ENCODE data around the gene AMFR. TPM values are rescaled to one million over a fixed set of nuclear protein-coding genes. Genes with fewer than 3 reads are reported as not detected.

The AMFR gene
- total RNA-seq, 1 donor from 2014 or later, result 133 TPM

GRCh38 chr16:56337858-56338325, 87.5 kb downstream of the AMFR start:
- TF ChIP-seq CTCF (IDR thresholded peaks at IDR 0.05; ENCODE audit: insufficient read depth, low read length, poor library complexity, severe bottlenecking), result no peak
- Histone ChIP-seq H3K4me3 (ENCODE audit: low read depth, low read length) (no peak overlapping the region), H3K36me3 (ENCODE audit: control insufficient read depth, insufficient read depth, low read length) (no peaks in the 10 kb centered on the region), H3K27me3 (ENCODE audit: control insufficient read depth, insufficient read depth, low read length) (no peaks in the 10 kb centered on the region)
- DNase-seq (ENCODE audit: low read depth), result no peak

GRCh38 chr16:56337131-56337857, 88.1 kb downstream of the AMFR start:
- DNase-seq (ENCODE audit: low read depth), result no peak
- Histone ChIP-seq H3K27me3 (ENCODE audit: control insufficient read depth, insufficient read depth, low read length) (no peaks in the 10 kb centered on the region), H3K4me3 (ENCODE audit: low read depth, low read length) (no peak overlapping the region), H3K36me3 (ENCODE audit: control insufficient read depth, insufficient read depth, low read length) (no peaks in the 10 kb centered on the region)
- no peak for TF ChIP-seq CTCF (IDR thresholded peaks at IDR 0.05; ENCODE audit: insufficient read depth, low read length, poor library complexity, severe bottlenecking)

GRCh38 chr16:56336711-56337110, 88.6 kb downstream of the AMFR start:
- no peaks in the 10 kb centered on the region for H3K36me3 ChIP-seq (ENCODE audit: control insufficient read depth, insufficient read depth, low read length)
- no peak for DNase-seq (ENCODE audit: low read depth)
- no peak for TF ChIP-seq CTCF (IDR thresholded peaks at IDR 0.05; ENCODE audit: insufficient read depth, low read length, poor library complexity, severe bottlenecking)
- no peaks in the 10 kb centered on the region for H3K27me3 ChIP-seq (ENCODE audit: control insufficient read depth, insufficient read depth, low read length)
- no peak overlapping the region for H3K4me3 ChIP-seq (ENCODE audit: low read depth, low read length)

GRCh38 chr16:56336071-56336688, 89.2 kb downstream of the AMFR start:
- TF ChIP-seq CTCF (IDR thresholded peaks at IDR 0.05; ENCODE audit: insufficient read depth, low read length, poor library complexity, severe bottlenecking), result no peak
- H3K36me3 ChIP-seq (ENCODE audit: control insufficient read depth, insufficient read depth, low read length), result no peaks in the 10 kb centered on the region
- no peak for DNase-seq (ENCODE audit: low read depth)
- H3K4me3 ChIP-seq (ENCODE audit: low read depth, low read length), result no peak overlapping the region
- no peaks in the 10 kb centered on the region for H3K27me3 ChIP-seq (ENCODE audit: control insufficient read depth, insufficient read depth, low read length)

- DNase-seq (ENCODE audit: low read depth), result no peak
- TF ChIP-seq CTCF (IDR thresholded peaks at IDR 0.05; ENCODE audit: insufficient read depth, low read length, poor library complexity, severe bottlenecking), result no peak
- no peaks in the 10 kb centered on the region for H3K36me3 ChIP-seq (ENCODE audit: control insufficient read depth, insufficient read depth, low read length)
Observed at GRCh38 chr16:56334761-56335160, 90.6 kb downstream of the AMFR start.

More at GRCh38 chr16:56334761-56335160, 90.6 kb downstream of the AMFR start:
- Histone ChIP-seq H3K4me3 (ENCODE audit: low read depth, low read length) (no peak overlapping the region), H3K27me3 (ENCODE audit: control insufficient read depth, insufficient read depth, low read length) (no peaks in the 10 kb centered on the region)

Measured in kidney epithelial cell (primary cell).